SK-N-SH treated with all-trans-retinoic acid at 6 μM for 48 hours (cell line): ENCODE data around the gene YJU2.

ENCODE experiments used
- CREB5 ChIP-seq: fragments of 250-450 bp; sonication (Bioruptor Pico); IDR thresholded peaks from 2 replicates; pipeline ENCODE4 v1.5.1; 2020; ENCODE audit warnings: low read depth, mild to moderate bottlenecking, moderate library complexity
- GLIS3 ChIP-seq: fragments of 250-450 bp; sonication (Bioruptor Pico); IDR thresholded peaks from 2 replicates; pipeline ENCODE4 v1.5.0; 2020; ENCODE audit warnings: mild to moderate bottlenecking, moderate library complexity
- PATZ1 ChIP-seq: fragments of 250-450 bp; sonication (Bioruptor Pico); IDR thresholded peaks from 2 replicates; pipeline ENCODE4 v1.8.0; 2020; ENCODE audit warnings: mild to moderate bottlenecking, moderate library complexity, borderline replicate concordance
- TCF4 ChIP-seq: fragments of 250-450 bp; sonication (Bioruptor Pico); IDR thresholded peaks from 2 replicates; pipeline ENCODE4 v1.8.0; 2021; ENCODE audit warnings: mild to moderate bottlenecking, moderate library complexity, borderline replicate concordance
- TOX ChIP-seq: fragments of 250-450 bp; sonication (Bioruptor Pico); IDR thresholded peaks from 2 replicates; pipeline ENCODE4 v1.8.0; 2021; ENCODE audit warnings: mild to moderate bottlenecking, moderate library complexity, borderline replicate concordance
- ZFP3 ChIP-seq: fragments of 250-450 bp; sonication (Bioruptor Pico); IDR thresholded peaks from 2 replicates; pipeline ENCODE4 v1.5.0; 2020; ENCODE audit warnings: mild to moderate bottlenecking, moderate library complexity
- ZNF70 ChIP-seq: fragments of 450-650 bp; formaldehyde crosslinking; IDR thresholded peaks from 2 replicates; pipeline ENCODE4 v1.5.0; 2020; ENCODE audit warnings: mild to moderate bottlenecking, moderate library complexity
- ZNF8 ChIP-seq: fragments of 450-650 bp; formaldehyde crosslinking; IDR thresholded peaks from 2 replicates; pipeline ENCODE4 v1.5.0; 2020; ENCODE audit warnings: mild to moderate bottlenecking, moderate library complexity

- no peak for TF ChIP-seq ZNF70
- no peak for TF ChIP-seq ZNF8
- TF ChIP-seq PATZ1 (CRISPR knock-in tag) = no peak
- no peak for TF ChIP-seq GLIS3 (CRISPR knock-in tag)
- TF ChIP-seq CREB5 (CRISPR knock-in tag) = no peak
- no peak for TF ChIP-seq ZFP3
- TF ChIP-seq TCF4 (CRISPR knock-in tag) = no peak
- no peak for TF ChIP-seq TOX
Measured at GRCh38 chr19:4232614-4233281, 14.1 kb upstream of the YJU2 start.
